ENCODE measurements around the gene ARID1B.

The ARID1B gene

GRCh38 chr6:157137501-157137900, 360.3 kb downstream of the ARID1B start:
- no peak for TF ChIP-seq GATA3 (IDR thresholded peaks at IDR 0.05; ENCODE audit: low read depth, low read length)
- no peak for TF ChIP-seq GATA2 (IDR thresholded peaks at IDR 0.05; ENCODE audit: low read depth, low read length)

GRCh38 chr6:157139054-157139708, 362.0 kb downstream of the ARID1B start:
- TF ChIP-seq GATA3 (IDR thresholded peaks at IDR 0.05; ENCODE audit: low read depth, low read length) (no peak), GATA2 (IDR thresholded peaks at IDR 0.05; ENCODE audit: low read depth, low read length) (no peak)

GRCh38 chr6:157143171-157143889, 366.2 kb downstream of the ARID1B start:
- TF ChIP-seq GATA2 (IDR thresholded peaks at IDR 0.05; ENCODE audit: low read depth, low read length) (peak; percentile 22; the same call in 1 of the 2 replicates), GATA3 (IDR thresholded peaks at IDR 0.05; ENCODE audit: low read depth, low read length) (no peak)

GRCh38 chr6:157143890-157144798, 367.0 kb downstream of the ARID1B start:
- TF ChIP-seq GATA3 (IDR thresholded peaks at IDR 0.05; ENCODE audit: low read depth, low read length) (no peak), GATA2 (IDR thresholded peaks at IDR 0.05; ENCODE audit: low read depth, low read length) (0 out of 2 replicates have a peak, but pooled peaks have one; percentile 19)

GRCh38 chr6:157144859-157145568, 367.8 kb downstream of the ARID1B start:
- TF ChIP-seq GATA3 (IDR thresholded peaks at IDR 0.05; ENCODE audit: low read depth, low read length) (no peak), GATA2 (IDR thresholded peaks at IDR 0.05; ENCODE audit: low read depth, low read length) (no peak)

GRCh38 chr6:157145656-157146285, 368.6 kb downstream of the ARID1B start:
- TF ChIP-seq GATA2 (IDR thresholded peaks at IDR 0.05; ENCODE audit: low read depth, low read length) = no peak
- no peak for TF ChIP-seq GATA3 (IDR thresholded peaks at IDR 0.05; ENCODE audit: low read depth, low read length)

GRCh38 chr6:157148391-157149323, 371.5 kb downstream of the ARID1B start:
- TF ChIP-seq GATA2 (IDR thresholded peaks at IDR 0.05; ENCODE audit: low read depth, low read length) = no peak
- no peak for TF ChIP-seq GATA3 (IDR thresholded peaks at IDR 0.05; ENCODE audit: low read depth, low read length)

- no peak for TF ChIP-seq GATA2 (IDR thresholded peaks at IDR 0.05; ENCODE audit: low read depth, low read length)
- TF ChIP-seq GATA3 (IDR thresholded peaks at IDR 0.05; ENCODE audit: low read depth, low read length) = no peak
Measured at GRCh38 chr6:157150076-157150475, 372.9 kb downstream of the ARID1B start.

- TF ChIP-seq GATA2 (IDR thresholded peaks at IDR 0.05; ENCODE audit: low read depth, low read length) (no peak), GATA3 (IDR thresholded peaks at IDR 0.05; ENCODE audit: low read depth, low read length) (no peak)
Measured at GRCh38 chr6:157151029-157151428, 373.9 kb downstream of the ARID1B start.

- TF ChIP-seq GATA3 (IDR thresholded peaks at IDR 0.05; ENCODE audit: low read depth, low read length) (peak; percentile 50; the same call in 1 of the 2 replicates), GATA2 (IDR thresholded peaks at IDR 0.05; ENCODE audit: low read depth, low read length) (peak; percentile 76)
Measured at GRCh38 chr6:157151989-157152388, 374.8 kb downstream of the ARID1B start.

GRCh38 chr6:157152556-157152955, 375.4 kb downstream of the ARID1B start:
- no peak for TF ChIP-seq GATA2 (IDR thresholded peaks at IDR 0.05; ENCODE audit: low read depth, low read length)
- TF ChIP-seq GATA3 (IDR thresholded peaks at IDR 0.05; ENCODE audit: low read depth, low read length) = no peak

GRCh38 chr6:157155804-157156203, 378.6 kb downstream of the ARID1B start:
- no peak for TF ChIP-seq GATA3 (IDR thresholded peaks at IDR 0.05; ENCODE audit: low read depth, low read length)
- TF ChIP-seq GATA2 (IDR thresholded peaks at IDR 0.05; ENCODE audit: low read depth, low read length) = no peak
